GM19397 (cell line): ENCODE data around the gene UBTF.

Source experiments
- ATAC-seq: cut with Tn5 transposase; IDR thresholded peaks from one replicate; pipeline ENCODE4 v1.9.1; 2021; ENCODE audit warnings: mild to moderate bottlenecking, moderate library complexity; ENCODE audit not compliant: unreplicated experiment

The UBTF gene, protein sequence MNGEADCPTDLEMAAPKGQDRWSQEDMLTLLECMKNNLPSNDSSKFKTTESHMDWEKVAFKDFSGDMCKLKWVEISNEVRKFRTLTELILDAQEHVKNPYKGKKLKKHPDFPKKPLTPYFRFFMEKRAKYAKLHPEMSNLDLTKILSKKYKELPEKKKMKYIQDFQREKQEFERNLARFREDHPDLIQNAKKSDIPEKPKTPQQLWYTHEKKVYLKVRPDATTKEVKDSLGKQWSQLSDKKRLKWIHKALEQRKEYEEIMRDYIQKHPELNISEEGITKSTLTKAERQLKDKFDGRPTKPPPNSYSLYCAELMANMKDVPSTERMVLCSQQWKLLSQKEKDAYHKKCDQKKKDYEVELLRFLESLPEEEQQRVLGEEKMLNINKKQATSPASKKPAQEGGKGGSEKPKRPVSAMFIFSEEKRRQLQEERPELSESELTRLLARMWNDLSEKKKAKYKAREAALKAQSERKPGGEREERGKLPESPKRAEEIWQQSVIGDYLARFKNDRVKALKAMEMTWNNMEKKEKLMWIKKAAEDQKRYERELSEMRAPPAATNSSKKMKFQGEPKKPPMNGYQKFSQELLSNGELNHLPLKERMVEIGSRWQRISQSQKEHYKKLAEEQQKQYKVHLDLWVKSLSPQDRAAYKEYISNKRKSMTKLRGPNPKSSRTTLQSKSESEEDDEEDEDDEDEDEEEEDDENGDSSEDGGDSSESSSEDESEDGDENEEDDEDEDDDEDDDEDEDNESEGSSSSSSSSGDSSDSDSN

DNA sequence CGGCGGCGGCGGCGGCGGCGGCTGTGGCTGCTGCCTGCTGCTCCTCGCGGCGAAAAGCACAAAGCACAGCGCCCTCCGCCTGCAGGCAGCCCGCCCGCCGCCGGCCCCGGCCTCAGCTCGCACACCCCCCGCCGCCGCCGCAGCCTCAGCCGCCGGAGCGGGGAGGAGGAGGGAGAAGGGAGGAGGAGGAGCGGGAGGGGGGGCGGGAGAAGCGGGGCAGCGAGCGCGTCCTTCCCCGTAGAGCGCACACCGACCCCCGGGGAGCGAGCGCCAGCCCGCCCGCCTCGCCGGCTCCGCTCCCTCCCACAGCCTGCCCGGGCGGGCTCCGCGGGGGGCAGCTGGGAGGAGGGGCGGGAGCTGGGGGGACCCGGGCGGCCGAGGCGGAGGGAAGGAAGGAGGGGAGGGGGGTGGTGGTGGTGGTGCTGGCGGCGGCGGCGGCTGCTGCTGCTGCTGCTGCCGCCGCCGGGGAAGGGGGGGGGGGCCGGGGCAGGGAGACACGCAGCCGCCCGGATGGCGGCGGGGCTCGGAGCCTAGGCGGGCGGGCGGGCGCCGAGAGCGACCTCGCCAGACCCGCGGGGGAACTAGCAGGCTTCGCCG lies at the start of gene UBTF:
UBTF (minus strand) TSS at position 60 of the 597 bp plus-strand sequence. CDS start 1,446 bp downstream, outside the sequence.
- peak; percentile 14 for ATAC-seq

- no peak for ATAC-seq
Measured at GRCh38 chr17:44268709-44269534, 49.4 kb upstream of the UBTF start.

DNA sequence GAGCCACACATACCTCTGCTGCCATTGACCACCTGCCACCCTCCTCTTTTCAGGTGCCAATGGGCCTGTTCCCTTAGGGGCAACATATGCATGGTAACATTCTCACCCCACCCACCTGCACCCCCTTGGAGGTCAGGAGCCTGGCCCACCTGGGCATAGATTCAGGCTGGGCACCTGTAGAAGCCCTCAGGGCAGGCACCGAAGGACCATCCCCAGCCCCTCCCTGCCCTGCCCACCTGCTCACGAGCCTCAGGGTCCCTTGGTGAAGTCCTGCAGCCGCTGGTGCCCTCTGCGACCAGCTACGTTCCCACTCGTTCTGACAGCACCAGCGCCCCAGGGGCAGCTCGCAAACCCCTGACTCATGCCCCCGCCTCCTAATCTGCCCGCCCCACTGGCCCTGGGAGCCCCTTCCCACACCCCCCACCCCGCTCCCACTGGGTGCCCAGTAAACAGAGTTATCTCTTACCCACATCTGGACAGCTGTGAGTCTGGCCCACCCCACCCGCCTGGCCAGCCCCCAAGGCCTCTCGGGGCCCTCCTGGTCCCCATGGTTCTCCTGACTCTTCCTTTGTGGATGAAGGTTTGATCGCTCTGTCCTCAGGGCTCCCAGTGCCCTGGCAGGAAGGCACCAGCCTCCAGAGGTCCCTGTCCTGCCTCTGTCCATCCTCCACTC lies 48.5 kb upstream of the UBTF start, which contains the start of gene SLC4A1:
SLC4A1 (minus strand) TSS at position 318 of the 673 bp plus-strand sequence. CDS start 5,269 bp downstream, outside the sequence.
- no peak for ATAC-seq

DNA sequence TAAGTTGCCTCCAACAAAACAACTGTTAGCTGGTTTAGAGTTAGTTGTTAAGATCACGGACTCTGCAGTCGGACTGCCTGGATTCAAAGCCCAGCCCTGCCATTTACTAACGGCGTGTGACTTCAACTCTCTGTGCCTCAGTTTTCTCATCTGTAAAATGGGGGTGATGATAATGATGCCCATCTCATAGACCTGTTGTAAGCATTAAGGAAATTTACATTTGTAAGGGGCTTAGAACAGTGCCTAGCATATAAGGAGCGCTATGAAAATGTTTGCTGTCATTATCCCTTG lies 47.6 kb upstream of the UBTF start:
- ATAC-seq = no peak

- no peak for ATAC-seq
Measured at GRCh38 chr17:44266402-44267164, 47.1 kb upstream of the UBTF start.

DNA sequence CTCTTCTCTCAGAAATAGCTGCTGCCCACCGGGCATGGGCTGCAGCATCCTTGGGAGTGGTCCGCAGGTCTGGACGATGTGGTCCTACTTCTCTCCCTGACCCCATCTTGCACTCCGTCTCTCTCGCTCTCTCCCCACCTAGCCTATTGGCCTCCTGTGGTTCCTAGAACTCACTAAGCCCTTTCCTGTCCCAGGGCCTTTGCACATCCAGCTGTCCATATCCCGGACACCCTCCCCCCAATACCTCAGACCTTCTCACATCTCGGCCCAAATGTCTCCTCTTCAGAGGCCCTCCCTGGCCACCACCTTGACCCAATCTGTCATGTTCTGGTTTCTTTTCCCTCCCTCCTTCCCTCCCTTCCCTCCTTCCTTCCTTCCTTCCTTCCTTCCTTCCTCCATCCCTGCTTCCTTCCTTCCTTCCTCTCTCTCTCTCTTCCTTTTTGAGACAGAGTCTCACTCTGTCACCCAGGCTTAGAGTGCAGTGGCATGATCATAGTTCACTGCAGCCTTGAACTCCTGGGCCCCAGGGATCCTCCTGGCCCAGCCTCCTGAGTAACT lies 43.9 kb upstream of the UBTF start:
- no peak for ATAC-seq

GRCh38 chr17:44262654-44263225 lies 43.3 kb upstream of the UBTF start:
- ATAC-seq = no peak

- ATAC-seq = no peak
Measured at GRCh38 chr17:44260296-44260695, 40.8 kb upstream of the UBTF start.

DNA sequence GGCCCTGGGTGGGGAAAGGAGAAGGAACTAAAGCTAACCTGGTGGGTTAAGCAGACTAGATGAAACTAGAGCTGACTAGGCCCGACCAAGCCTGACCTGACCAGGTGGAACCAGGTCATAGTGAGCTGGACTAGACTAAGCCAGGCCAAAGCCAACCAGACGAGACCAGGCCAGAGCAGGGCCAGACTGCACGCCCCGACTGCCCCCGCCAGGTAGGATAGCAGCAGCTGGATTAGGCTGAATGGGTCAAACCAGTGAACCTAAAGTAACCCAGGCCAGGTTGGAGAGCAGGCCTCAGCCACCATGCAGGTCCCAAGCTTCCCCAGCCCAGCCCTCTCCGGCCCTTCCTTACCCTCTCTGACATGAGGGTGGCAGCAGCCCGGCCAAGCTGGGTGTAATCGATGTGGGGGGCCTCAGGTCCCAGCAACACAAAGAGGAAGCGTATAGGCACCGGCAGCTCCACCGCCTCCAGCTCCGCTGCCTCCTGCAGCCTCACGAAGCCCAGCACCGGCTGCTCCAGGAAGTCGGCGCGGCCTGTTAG lies 39.4 kb upstream of the UBTF start:
- ATAC-seq = no peak

DNA sequence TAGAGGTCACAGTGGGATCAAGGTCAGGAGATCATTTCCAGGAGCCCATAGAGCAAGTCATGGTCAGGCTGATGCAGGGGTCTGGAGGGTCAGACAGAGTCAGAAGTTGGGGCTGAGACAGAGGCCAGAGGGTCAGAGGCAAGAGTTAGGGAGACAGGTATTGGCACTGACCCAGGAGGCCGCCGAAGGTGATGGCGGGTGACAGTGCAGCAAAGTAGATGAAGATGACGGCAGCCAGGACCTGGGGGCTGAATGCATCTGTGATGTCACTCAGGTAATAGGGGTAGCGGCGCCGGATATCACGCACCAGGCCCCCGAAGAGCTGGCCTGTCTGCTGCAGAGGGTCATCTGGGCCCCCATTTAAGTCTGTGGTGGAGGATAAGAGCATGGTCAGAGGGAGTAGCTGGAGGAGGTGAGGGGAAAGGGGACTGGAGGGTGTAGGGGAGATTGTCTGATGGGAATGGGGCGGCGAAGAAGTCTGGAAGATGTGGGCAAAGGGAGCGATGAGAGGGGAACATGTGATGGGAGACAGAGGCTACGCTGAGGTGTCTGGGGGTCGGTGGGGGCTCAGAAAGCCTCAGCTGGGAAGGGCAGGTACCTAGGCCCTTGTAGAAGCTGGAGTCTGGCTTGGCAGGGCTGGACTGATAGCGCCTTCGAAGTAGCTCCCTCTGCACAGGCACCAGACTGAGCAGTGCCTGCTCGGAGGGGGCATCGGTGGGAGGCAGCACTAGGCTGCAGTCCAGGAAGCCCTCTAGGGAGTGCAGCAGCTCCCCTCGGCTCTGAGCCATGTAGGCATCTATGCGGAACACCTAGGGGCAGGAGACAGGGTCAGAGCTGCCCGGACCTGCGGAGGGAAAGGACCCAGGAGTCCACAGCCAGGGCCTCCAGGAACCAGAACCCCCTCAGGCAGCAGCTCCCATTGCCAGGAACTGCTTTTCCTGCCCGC lies 38.6 kb upstream of the UBTF start:
- ATAC-seq = no peak

DNA sequence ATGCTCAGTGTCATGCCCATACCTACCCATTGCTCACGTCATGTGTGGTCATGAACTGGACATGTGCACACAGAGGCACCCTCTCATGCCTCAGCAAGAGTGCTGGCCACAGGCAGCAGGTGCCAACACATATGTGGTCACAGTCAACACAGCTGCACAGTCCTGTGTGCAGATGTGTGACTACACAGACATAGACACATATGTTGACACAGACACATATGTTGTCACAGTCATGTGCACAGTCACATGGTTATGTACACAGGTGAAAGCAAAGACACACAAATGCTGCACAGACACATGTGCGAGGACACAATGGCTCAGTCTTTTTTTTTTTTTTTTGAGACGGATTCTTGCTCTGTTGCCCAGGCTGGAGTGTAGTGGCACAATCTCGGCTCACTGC lies 37.2 kb upstream of the UBTF start:
- no peak for ATAC-seq

- ATAC-seq = no peak
Measured at GRCh38 chr17:44255915-44256314, 36.4 kb upstream of the UBTF start.

GRCh38 chr17:44254361-44255095 lies 35.1 kb upstream of the UBTF start:
- ATAC-seq = no peak

- ATAC-seq = no peak
Measured at GRCh38 chr17:44253006-44253405, 33.5 kb upstream of the UBTF start.

DNA sequence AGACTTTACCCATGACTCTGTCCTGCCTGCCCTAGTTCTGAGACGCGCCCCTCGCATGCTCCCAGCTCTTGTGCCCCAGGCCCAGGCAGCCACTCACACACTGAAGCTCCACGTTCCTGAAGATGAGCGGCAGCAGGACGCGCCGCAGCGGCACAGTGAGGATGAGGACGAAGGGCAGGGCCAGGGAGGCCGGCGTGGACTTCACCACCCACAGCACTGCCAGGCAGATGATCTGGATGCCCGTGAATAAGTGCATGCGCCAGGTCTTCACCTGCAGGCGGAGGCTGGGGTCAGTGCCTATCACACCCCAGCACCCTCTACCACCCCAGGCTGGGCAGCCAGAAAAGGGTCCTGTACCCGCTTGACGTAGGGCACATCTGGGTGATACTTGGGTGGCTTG lies 31.6 kb upstream of the UBTF start:
- no peak for ATAC-seq

DNA sequence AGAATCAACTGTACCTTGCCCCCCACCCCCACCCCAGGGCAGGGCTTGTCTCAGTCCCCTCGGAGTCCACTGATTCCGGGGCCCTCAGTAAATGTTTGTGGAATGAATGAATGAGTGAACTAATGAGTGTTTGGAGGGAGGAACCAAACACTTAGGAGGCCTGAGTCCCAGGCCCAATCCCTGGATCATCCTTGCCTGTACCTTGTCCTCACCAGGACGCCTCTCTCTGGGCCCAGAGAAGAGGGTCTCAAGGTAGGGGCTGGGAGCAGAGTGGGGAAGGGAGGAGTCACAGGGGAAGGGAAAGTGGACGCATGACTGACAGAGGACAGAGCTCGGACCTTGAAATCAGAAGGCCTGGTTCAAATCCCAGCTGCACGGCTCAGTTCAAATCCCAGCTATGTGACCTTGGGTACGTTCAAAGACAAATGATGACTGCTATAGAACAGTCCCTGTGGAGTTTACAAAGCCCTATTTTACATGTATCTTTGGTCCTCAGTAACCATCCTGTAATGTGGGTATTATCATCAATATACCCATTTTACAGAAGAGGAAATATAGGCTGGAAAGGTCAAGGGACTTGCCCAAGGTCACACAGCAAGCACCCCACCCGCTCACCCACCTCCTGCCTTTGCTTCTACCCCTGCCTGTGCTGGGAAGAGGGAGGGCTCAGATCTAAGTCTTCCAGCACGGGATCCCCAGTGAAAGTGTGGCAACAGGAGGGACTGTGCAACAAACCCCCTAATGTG lies 30.2 kb upstream of the UBTF start:
- no peak for ATAC-seq
